ENCODE data around the gene SPAG4. TPM values are rescaled to one million over a fixed set of nuclear protein-coding genes. Genes with fewer than 3 reads are reported as not detected.

The SPAG4 gene

Small RNA genes within 50 kb of the gene (small RNA-seq; reads per million reads assigned to genes)
- gene RNU6-759P (ENCODE audit: insufficient read depth) (not detected), gene RPL37P1 (ENCODE audit: insufficient read depth) (not detected)

Measured in neuronal stem cell (in vitro differentiated cells).